Thyroid gland (tissue), 4 donors: ENCODE results near the gene ITGA2B. TPM values are rescaled to one million over a fixed set of nuclear protein-coding genes. Genes with fewer than 3 reads are reported as not detected.
A peak's percentile ranks its signal among the peaks of the same experiment; 100 is the strongest.
"Not testable (repeated sequence)": the region's sequence is repeated elsewhere in the genome, so short reads cannot be mapped to it uniquely, and the experiment has no call there.

ENCODE experiments used
- DNase-seq, 2 donors: peaks; one replicate each; pipeline ENCODE4 v3.0.0-alpha.2; 2019
- H3K27ac ChIP-seq, 3 donors: fragments of 200-600 bp; sonication (generic); 1 replicate in 2 of 3; 2 replicates in 1 of 3; pipeline ENCODE4 v1.5.1; 2016 to 2019; ENCODE audit warnings: mild to moderate bottlenecking in 1 of 3, moderate library complexity in 1 of 3
- H3K27me3 ChIP-seq: fragments of 200-600 bp; sonication (generic); one replicate; pipeline ENCODE4 v1.5.1; 2019
- H3K36me3 ChIP-seq, 2 donors: fragments of 200-600 bp; sonication (generic); one replicate each; pipeline ENCODE4 v1.5.1; 2016 to 2019
- H3K4me1 ChIP-seq, 2 donors: fragments of 200-600 bp; sonication (generic); one replicate each; pipeline ENCODE4 v1.5.1; 2017 to 2019
- H3K4me3 ChIP-seq, 3 donors: fragments of 200-600 bp; sonication (generic); replicated peaks in 1 of 3; 1 replicate in 2 of 3; 2 replicates in 1 of 3; pipeline ENCODE4 v1.5.1; 2016; ENCODE audit warnings: mild to moderate bottlenecking in 1 of 3
- H3K9me3 ChIP-seq: fragments of 200-600 bp; sonication (generic); one replicate; pipeline ENCODE4 v1.5.1; 2017
- POLR2A ChIP-seq, 2 donors: fragments of 450-650 bp; IDR thresholded peaks; one replicate each; pipeline ENCODE4 v1.6.1; 2017; ENCODE audit warnings: antibody characterized with exemption in 2 of 2, mild to moderate bottlenecking in 2 of 2, moderate library complexity in 1 of 2
- WGBS, 2 donors: methylation state at CpG; one replicate each; pipeline ENCODE4 v1.1.5; 2017; 5-methylcytosine and 5-hydroxymethylcytosine counted together
- intact Hi-C: fragments of 100-400 bp; cut with DNase I; formaldehyde crosslinking; loops from one replicate; pipeline ENCODE4 v1.15.1; 2023
- total RNA-seq, 4 donors: library from RNA; depleted of rRNA; stranded (reverse); fragments of >200 nt; gene quantifications; one replicate each; pipeline ENCODE4 v1.2.3, GENCODE V29; 2016
- TF ChIP-seq, protein P1 (sequence below), 6 experiments: fragments of 200-600 bp in 3 of 6; fragments of 450-650 bp in 3 of 6; sonication (generic) in 3 of 6; IDR thresholded peaks; one replicate each; pipeline ENCODE4 v1.5.1; 2016 to 2019; ENCODE audit warnings: antibody characterized with exemption in 6 of 6, mild to moderate bottlenecking in 2 of 6, inconsistent platforms in 1 of 6, moderate library complexity in 1 of 6

ITGA2B gene
- total RNA-seq, 4 donors from 2014 or later: 2.0 to 4.6 (median 3.3) TPM

DNA sequence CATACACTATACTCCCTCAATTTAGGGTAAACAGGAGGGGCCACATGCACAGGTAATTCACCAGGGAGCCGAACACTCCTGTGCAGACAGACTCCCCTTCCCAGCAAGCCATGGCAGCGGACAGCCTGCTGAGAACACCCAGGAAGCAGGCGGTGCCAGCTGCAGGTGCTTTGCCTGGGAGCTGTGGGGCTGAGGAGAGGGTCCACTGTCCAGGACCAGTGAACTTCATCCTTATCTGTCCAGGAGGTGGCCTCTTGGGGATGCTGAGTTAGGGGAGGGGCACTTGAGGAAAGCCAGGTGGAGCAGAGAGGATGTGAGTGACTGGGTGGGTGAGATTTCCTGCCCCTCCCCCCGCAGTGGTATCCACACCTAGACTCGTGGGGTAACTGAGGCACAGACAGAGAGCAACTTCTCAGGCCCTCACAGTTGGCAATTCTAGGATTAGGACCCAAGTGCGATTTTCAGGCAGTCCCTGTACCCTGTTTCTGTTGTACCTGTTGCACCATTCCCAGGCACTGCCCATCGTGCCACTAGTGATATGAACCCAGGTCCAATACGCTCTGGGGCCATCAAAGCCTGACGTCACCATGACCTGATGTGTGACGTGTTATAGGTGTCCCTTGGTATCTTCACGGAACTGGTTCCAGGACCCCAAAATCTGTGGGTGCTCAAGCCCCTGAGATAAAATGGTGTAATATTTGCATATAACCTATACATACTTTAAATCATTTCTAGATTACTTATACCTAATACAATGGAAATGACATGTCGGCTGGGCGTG, 43.2 kb downstream of the ITGA2B start:
- intact Hi-C loops: loop anchor here (5.0 kb wide), 1 partner anchor 144 kb away; no protein-coding TSS in a partner anchor
- TF ChIP-seq, protein P1, sequence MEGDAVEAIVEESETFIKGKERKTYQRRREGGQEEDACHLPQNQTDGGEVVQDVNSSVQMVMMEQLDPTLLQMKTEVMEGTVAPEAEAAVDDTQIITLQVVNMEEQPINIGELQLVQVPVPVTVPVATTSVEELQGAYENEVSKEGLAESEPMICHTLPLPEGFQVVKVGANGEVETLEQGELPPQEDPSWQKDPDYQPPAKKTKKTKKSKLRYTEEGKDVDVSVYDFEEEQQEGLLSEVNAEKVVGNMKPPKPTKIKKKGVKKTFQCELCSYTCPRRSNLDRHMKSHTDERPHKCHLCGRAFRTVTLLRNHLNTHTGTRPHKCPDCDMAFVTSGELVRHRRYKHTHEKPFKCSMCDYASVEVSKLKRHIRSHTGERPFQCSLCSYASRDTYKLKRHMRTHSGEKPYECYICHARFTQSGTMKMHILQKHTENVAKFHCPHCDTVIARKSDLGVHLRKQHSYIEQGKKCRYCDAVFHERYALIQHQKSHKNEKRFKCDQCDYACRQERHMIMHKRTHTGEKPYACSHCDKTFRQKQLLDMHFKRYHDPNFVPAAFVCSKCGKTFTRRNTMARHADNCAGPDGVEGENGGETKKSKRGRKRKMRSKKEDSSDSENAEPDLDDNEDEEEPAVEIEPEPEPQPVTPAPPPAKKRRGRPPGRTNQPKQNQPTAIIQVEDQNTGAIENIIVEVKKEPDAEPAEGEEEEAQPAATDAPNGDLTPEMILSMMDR (IDR thresholded peaks at IDR 0.05): no peak
- no peak for TF ChIP-seq POLR2A (IDR thresholded peaks at IDR 0.05)
- H3K27ac ChIP-seq: peak overlapping the region in 2 of 3 donors; percentile 12 to 83
- no peaks in the 10 kb centered on the region for H3K27me3 ChIP-seq
- peaks cover 6 to 14% of the 10 kb centered on the region in 2 donors for H3K4me1 ChIP-seq
- H3K36me3 ChIP-seq: peaks cover 10 to 16% of the 10 kb centered on the region in 2 donors
- WGBS, 2 donors: 71 to 78% methylated on average over 11 to 12 of the region's 13 CpGs
- peak overlapping the region in 1 of 3 donors; percentile 88 for H3K4me3 ChIP-seq
- no peak for DNase-seq
- H3K9me3 ChIP-seq: no peaks in the 10 kb centered on the region

DNA sequence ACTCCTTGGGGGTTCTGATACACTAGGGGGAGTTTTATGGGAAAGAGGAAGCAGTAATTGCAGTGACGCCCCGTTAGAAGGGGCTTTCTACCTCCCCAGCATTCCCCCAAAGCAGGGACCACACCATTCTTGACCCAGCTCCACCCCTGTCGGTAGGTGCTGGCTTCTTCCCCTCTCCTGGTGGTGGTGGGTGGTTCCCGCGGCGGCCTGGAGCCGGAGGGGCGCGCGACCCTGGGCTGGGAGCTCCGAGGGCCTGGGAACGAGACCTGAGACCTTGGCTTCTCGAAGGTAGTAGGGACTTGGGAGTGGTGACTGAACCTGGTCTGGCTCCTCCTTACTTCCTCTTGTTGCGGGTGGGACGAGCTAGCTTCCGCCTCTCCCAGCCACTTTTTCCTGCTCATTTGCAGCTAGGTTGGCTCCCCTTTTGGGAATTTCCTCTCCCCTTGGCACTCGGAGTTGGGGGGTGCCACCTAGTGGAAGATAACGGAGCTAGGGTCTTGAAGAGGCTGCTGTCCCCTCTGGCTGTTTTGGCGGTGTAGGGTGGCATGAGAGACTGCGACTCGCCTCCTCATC, 43.9 kb downstream of the ITGA2B start:
- intact Hi-C loops: loop anchor here (5.0 kb wide), 1 partner anchor 143 kb away; no protein-coding TSS in a partner anchor

DNA sequence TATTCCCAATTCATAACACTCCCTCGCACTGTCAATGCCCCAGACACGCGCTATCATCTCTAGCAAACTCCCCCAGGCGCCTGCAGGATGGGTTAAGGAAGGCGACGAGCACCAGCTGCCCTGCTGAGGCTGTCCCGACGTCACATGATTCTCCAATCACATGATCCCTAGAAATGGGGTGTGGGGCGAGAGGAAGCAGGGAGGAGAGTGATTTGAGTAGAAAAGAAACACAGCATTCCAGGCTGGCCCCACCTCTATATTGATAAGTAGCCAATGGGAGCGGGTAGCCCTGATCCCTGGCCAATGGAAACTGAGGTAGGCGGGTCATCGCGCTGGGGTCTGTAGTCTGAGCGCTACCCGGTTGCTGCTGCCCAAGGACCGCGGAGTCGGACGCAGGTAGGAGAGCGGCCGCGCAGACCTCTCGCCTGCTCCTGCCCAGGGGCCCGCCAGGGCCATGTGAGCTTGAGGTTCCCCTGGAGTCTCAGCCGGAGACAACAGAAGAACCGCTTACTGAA, 44.5 kb downstream of the ITGA2B start, which contains the start of gene GRN:
Gene GRN, plus strand, starts transcription at position 364 of the 515 bp plus-strand sequence. CDS start 3,863 bp downstream, outside the sequence.
- intact Hi-C loops: loop anchor here (5.0 kb wide), 1 partner anchor 143 kb away; no protein-coding TSS in a partner anchor
- peaks cover 0 to 4% of the 10 kb centered on the region in 2 donors for H3K36me3 ChIP-seq
- H3K4me3 ChIP-seq: peak within 1 kb of the TSS; percentile 46 to 88 (median 82)
- DNase-seq: peak; percentile 97 to 98
- peak within 1 kb of the TSS; percentile 40 to 88 (median 83) for H3K27ac ChIP-seq
- 0 to 1% methylated on average over 21 to 26 of the region's 26 CpGs for WGBS, 2 donors
- TF ChIP-seq, protein P1 (IDR thresholded peaks at IDR 0.05): no peak
- TF ChIP-seq POLR2A (IDR thresholded peaks at IDR 0.05): peak; percentile 69 to 96
- H3K4me1 ChIP-seq: peaks cover 6 to 14% of the 10 kb centered on the region in 2 donors
- no peaks in the 10 kb centered on the region for H3K9me3 ChIP-seq
- no peaks in the 10 kb centered on the region for H3K27me3 ChIP-seq

More for the DNA sequence above, 43.9 kb downstream of the ITGA2B start:
- Histone ChIP-seq H3K36me3 (peaks cover 3 to 9% of the 10 kb centered on the region in 2 donors), H3K9me3 (no peaks in the 10 kb centered on the region), H3K27me3 (no peaks in the 10 kb centered on the region), H3K27ac (peak overlapping the region; percentile 40 to 88 (median 83)), H3K4me1 (peaks cover 6 to 14% of the 10 kb centered on the region in 2 donors), H3K4me3 (peak overlapping the region; percentile 46 to 88 (median 82))
- peak; percentile 59 to 63 for DNase-seq
- 1% methylated on average over 19 of the region's 21 CpGs for WGBS, 2 donors
- TF ChIP-seq POLR2A (IDR thresholded peaks at IDR 0.05): no peak
- TF ChIP-seq, protein P1 (IDR thresholded peaks at IDR 0.05): peak in 5 of 6 experiments; percentile 9 to 41 (median 29)

DNA sequence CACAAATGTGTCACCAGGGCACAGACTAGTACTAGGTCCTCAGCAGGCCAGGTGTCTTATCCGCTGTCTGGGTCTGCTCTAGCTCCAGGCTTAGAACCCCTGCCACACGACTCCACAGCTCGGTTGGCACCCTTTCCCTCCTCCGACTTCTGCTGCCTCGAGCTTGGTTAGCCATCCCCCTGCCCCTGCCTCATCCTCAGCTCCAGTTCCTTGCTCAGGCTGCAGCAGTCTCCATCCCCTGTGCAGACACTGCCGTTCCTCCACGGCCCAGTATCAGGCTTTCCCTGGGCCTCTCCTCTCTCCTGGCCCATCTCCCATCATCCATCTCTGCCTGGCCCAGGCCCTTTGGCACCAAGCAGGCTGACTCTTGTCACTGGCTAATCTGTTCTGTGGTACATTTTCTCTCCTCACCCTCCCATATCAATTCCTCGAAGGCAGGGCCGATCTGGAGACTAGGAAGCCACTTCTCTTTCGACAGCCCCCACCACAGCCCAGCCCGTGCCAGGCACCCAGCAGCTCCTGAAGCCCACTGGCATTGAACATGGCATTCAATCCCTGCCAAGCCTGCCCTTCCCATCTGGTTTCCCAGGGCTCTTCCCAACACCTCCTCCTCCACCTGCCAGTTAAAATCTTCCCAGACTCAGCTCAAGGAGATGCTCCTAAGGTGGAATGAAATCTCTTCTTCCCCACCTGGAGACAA, 45.8 kb downstream of the ITGA2B start:
- 76% methylated on average over 11 of the region's 11 CpGs for WGBS, 2 donors
- Histone ChIP-seq H3K27ac (no peak overlapping the region), H3K36me3 (no peaks in the 10 kb centered on the region), H3K9me3 (no peaks in the 10 kb centered on the region), H3K4me3 (no peak overlapping the region), H3K27me3 (no peaks in the 10 kb centered on the region), H3K4me1 (peaks cover 6 to 18% of the 10 kb centered on the region in 2 donors)
- no peak for TF ChIP-seq POLR2A (IDR thresholded peaks at IDR 0.05)
- TF ChIP-seq, protein P1 (IDR thresholded peaks at IDR 0.05): no peak
- intact Hi-C loops: no loop called here
- no peak for DNase-seq

DNA sequence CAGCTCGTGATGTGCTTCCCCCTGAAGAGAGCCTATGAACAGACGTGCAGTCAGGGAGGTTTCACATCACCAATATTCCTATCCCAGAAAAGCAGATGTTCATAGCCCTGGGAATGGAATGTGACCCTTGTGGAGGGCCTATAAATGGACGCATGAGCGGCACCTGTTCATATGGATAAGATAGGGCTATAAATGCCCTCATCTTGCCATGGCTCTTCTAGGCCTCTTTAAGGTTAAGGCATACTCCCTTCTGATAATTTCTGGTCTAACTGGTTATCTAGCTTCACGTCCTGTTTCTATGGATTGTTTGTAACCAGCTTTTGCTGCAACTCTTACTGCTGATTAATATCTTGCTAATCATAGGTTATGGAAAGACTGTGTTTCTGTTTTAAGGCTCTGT, 48.9 kb downstream of the ITGA2B start:
- H3K9me3 ChIP-seq, intact Hi-C loops, H3K27ac ChIP-seq, DNase-seq, H3K36me3 ChIP-seq, H3K4me3 ChIP-seq, H3K27me3 ChIP-seq: not testable (repeated sequence)
- H3K4me1 ChIP-seq: peaks cover 0 to 17% of the 10 kb centered on the region in 2 donors
- WGBS, 2 donors: 78 to 82% methylated on average over 5 of the region's 5 CpGs
